Hair follicular keratinocyte (primary cell): ENCODE measurements around the gene CCDC146. TPM values are rescaled to one million over a fixed set of nuclear protein-coding genes. Genes with fewer than 3 reads are reported as not detected.

ENCODE experiments used
- total RNA-seq: library from RNA; depleted of rRNA; stranded (reverse); fragments of >200 nt; gene quantifications from 2 replicates; pipeline ENCODE4 v1.2.3, GENCODE V29; 2015

CCDC146 gene
- total RNA-seq = 0.34 and 1.8 TPM in 2 replicates

GRCh38 chr7:77121860-77122681 is at the start of gene CCDC146:
Gene CCDC146, plus strand, starts transcription at chr7:77122615. Its CDS starts 45,054 bp downstream, at chr7:77167669.

GRCh38 chr7:77199013-77199966 is 76.9 kb downstream of the CCDC146 start, which contains the start of gene FGL2:
Gene FGL2, minus strand, starts transcription at chr7:77199819. Its CDS starts 26 bp downstream, at chr7:77199793.

Other genes with a start within 250 kb of the CCDC146 start
- gene SPDYE17, start 90.3 kb upstream of the CCDC146 start, total RNA-seq = not detected in 2 replicates
- not detected in 2 replicates for gene SPDYE18, start 60.1 kb upstream of the CCDC146 start, total RNA-seq
- gene FGL2, start 77.2 kb downstream of the CCDC146 start, total RNA-seq = 0.15 and 0.23 TPM in 2 replicates